ENCODE results near the gene CMTM5.

The CMTM5 gene

DNA sequence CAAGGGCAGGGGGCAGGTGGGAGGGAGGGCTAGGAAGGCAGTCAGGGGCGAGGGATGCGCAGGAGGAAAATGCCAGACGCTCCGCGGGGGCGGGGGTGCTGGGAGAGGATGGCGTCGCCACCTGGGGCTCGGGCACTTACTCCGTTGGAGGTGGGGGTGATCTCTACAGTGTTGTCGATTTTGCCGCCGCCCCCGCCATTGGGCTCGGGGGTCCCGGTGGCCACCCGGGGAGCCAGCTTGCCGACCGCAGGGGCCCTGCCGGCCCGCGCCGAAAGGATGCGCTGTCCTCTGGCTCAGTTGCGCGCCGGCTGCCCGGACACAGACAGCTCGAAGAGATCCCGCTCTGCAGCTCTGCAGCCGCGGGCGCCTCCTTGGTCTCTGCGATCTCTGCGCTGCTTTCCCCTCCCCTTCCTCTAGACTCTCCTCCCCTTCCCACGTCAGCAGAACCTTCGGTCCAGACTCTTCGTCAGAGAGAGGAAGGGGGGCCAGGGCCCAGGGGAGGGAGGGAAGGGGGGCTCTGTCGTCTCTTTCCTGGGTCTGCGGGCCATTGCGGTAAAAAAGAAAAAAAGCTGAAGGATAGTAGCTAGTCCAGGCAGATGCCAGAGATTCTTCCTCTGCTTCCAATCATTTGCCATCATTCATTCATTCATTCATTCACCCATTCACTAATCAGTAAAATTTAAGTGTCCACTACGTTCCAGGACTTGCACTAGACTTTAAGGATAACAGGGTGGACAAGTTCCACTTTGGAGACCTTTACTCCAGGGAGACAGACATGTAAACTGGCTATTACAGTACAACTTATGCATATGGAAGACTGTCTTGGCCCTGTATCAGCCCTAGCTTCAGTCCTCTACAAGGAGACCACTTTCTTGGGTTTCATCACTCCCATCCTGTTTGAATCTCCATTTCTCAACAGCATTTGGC is 24.1 kb upstream of the CMTM5 start, which contains the start of gene SLC22A17:
Gene SLC22A17 (minus strand): TSS at position 382 of the 927 bp plus-strand sequence.
- peaks cover 15% of the 10 kb centered on the region for H3K36me3 ChIP-seq (ENCODE audit: insufficient read depth, low read length)
- H2AFZ ChIP-seq (ENCODE audit: low read depth, low read length): peak within 1 kb of the TSS; percentile 74
- H3K9me3 ChIP-seq (ENCODE audit: low read length): no peaks in the 10 kb centered on the region
- peak within 1 kb of the TSS; percentile 63 for H3K4me3 ChIP-seq (ENCODE audit: low read length)
- H3K27me3 ChIP-seq (ENCODE audit: insufficient read depth, low read length): no peaks in the 10 kb centered on the region
- peaks cover 7% of the 10 kb centered on the region for H3K4me1 ChIP-seq (ENCODE audit: insufficient read depth, low read length)

DNA sequence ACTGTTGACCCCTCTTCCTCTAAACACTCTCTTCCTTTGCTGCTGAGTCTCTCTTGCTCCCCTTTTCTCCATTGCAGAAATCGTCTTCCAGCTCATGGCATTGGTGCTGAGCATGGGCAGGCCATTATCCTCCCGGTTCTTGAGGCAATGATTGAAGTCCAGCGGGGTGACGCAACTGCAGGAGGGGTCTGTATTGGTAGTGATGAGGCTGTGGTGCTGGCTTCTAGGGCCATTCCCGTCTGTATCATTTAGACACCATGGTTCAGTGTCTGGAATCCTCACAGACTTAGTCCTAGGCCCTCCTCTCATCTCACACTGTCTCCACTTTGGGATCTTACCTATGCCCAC is 23.4 kb upstream of the CMTM5 start:
- H3K4me1 ChIP-seq (ENCODE audit: insufficient read depth, low read length): peaks cover 7% of the 10 kb centered on the region
- H3K27me3 ChIP-seq (ENCODE audit: insufficient read depth, low read length): no peaks in the 10 kb centered on the region
- peak overlapping the region; percentile 63 for H3K4me3 ChIP-seq (ENCODE audit: low read length)

DNA sequence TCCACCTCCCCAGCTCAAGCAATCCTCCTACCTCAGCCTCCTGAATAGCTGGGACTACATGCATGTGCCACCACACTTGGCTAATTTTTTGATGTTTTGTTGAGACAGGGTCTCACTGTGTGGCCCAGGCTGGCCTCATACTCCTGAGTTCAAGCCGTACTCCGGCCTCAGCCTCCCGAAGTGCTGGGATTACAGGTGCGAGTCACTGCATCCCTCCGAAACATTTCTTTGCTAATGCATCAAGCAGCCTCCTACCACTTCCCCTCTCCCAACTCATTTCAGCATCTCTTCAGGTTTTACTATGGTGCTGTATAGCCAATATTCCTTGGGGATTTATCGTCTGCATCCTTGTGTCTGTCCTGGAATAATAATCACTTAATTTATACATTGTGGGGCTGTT is 21.9 kb upstream of the CMTM5 start:
- Histone ChIP-seq H3K36me3 (ENCODE audit: insufficient read depth, low read length) (peaks cover 34% of the 10 kb centered on the region), H3K27me3 (ENCODE audit: insufficient read depth, low read length) (no peaks in the 10 kb centered on the region)

More for the DNA sequence above, 23.4 kb upstream of the CMTM5 start:
- Histone ChIP-seq H3K36me3 (ENCODE audit: insufficient read depth, low read length) (peaks cover 21% of the 10 kb centered on the region), H3K9me3 (ENCODE audit: low read length) (no peaks in the 10 kb centered on the region), H2AFZ (ENCODE audit: low read depth, low read length) (no peak overlapping the region)

DNA sequence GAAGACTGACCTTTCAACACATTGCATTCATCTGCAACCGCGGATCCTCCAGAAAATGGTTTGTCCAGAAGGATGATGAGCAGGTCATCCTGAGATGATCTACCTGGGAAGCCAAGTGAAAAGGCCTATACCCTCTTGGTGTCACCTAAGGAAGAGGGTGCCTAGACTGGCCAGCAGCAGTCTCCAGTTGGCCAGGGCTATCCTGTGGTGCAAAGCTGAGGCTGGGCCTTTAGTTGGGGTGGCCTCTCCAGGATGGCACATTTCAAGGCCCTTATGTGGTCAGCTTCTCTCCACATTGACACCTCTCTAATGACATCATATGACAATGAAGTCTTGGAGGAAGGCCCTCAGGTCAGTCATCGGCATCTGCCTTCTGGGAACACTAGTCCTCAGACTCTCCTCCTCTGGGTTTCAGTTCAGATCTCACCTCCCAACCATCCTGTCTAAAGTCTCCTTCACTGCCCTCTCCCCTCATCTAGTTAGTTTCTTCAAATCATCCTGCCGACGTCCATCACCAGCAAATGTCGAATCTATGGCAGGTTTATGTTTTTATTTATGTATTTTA is 20.9 kb upstream of the CMTM5 start:
- Histone ChIP-seq H3K36me3 (ENCODE audit: insufficient read depth, low read length) (peaks cover 43% of the 10 kb centered on the region), H3K4me1 (ENCODE audit: insufficient read depth, low read length) (peaks cover 7% of the 10 kb centered on the region), H3K9me3 (ENCODE audit: low read length) (no peaks in the 10 kb centered on the region), H3K27me3 (ENCODE audit: insufficient read depth, low read length) (no peaks in the 10 kb centered on the region), H3K4me3 (ENCODE audit: low read length) (no peak overlapping the region), H2AFZ (ENCODE audit: low read depth, low read length) (no peak overlapping the region)

More for the DNA sequence above, 21.9 kb upstream of the CMTM5 start:
- Histone ChIP-seq H2AFZ (ENCODE audit: low read depth, low read length) (no peak overlapping the region), H3K9me3 (ENCODE audit: low read length) (no peaks in the 10 kb centered on the region), H3K4me3 (ENCODE audit: low read length) (no peak overlapping the region), H3K4me1 (ENCODE audit: insufficient read depth, low read length) (peaks cover 7% of the 10 kb centered on the region)

DNA sequence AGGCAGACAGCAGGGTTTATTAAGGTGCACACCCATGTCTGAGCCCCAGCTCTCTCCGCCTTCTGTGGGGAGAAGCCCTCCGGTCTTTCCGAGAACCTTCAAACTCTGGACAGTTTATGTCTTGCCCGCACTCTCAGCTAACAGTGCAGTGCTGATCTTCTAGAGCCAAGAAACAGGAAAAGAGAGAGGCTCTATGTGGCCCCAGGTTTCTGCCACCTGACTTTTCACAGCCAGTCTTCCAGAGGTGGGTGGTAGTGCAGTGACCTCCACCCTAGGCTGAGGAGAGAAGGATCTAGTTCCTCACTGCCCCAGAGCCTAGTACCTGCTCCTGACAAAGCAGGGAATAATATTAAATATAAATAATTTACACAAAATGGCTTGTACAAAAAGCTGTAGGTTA is 20.2 kb upstream of the CMTM5 start:
- Histone ChIP-seq H3K9me3 (ENCODE audit: low read length) (no peaks in the 10 kb centered on the region), H3K27me3 (ENCODE audit: insufficient read depth, low read length) (no peaks in the 10 kb centered on the region), H3K36me3 (ENCODE audit: insufficient read depth, low read length) (peaks cover 50% of the 10 kb centered on the region), H2AFZ (ENCODE audit: low read depth, low read length) (no peak overlapping the region), H3K4me3 (ENCODE audit: low read length) (no peak overlapping the region), H3K4me1 (ENCODE audit: insufficient read depth, low read length) (peaks cover 7% of the 10 kb centered on the region)

DNA sequence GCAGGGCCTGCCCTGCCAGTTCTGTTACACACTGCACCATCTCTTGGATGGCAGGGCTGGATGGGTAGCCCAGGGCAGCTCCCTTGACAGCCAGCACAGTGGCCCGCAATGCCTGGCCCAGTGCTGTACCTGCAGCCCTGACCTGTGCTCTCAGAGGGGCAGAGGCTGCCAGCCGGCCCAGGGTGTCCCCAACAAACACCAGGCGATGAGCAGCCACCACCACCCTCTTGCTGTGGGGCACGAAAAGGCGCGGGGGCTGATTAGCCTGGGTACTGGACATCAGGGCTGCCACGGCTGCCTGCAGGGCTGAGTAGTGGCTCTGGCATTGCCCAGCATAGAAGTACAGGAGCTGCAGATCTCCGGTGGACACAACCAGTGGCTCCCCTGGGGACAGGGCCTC is 19.6 kb upstream of the CMTM5 start:
- Histone ChIP-seq H2AFZ (ENCODE audit: low read depth, low read length) (no peak overlapping the region), H3K27me3 (ENCODE audit: insufficient read depth, low read length) (no peaks in the 10 kb centered on the region), H3K36me3 (ENCODE audit: insufficient read depth, low read length) (peaks cover 54% of the 10 kb centered on the region), H3K9me3 (ENCODE audit: low read length) (no peaks in the 10 kb centered on the region), H3K4me1 (ENCODE audit: insufficient read depth, low read length) (peaks cover 7% of the 10 kb centered on the region), H3K4me3 (ENCODE audit: low read length) (no peak overlapping the region)

DNA sequence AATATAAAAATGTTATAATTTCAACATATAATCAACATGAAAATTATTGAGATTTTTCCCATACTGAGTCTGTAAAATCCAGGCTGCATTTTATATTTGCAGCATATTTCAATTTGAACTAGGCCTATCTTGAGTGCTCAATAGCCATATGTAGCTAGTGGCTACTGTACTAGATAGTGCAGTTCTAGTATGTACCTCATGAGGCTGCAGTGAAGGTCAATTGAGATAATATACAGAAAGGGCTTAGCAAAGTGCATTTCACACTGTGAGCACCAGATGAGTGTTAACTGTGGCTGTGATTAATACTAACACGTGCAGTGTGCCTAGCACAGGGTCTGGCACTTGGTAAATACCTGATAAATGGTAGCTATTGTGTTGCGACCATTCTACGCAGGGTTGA is 18.8 kb upstream of the CMTM5 start:
- no peaks in the 10 kb centered on the region for H3K27me3 ChIP-seq (ENCODE audit: insufficient read depth, low read length)
- H3K4me1 ChIP-seq (ENCODE audit: insufficient read depth, low read length): peaks cover 8% of the 10 kb centered on the region
- no peak overlapping the region for H2AFZ ChIP-seq (ENCODE audit: low read depth, low read length)
- H3K36me3 ChIP-seq (ENCODE audit: insufficient read depth, low read length): peaks cover 55% of the 10 kb centered on the region
- no peak overlapping the region for H3K4me3 ChIP-seq (ENCODE audit: low read length)
- no peaks in the 10 kb centered on the region for H3K9me3 ChIP-seq (ENCODE audit: low read length)

DNA sequence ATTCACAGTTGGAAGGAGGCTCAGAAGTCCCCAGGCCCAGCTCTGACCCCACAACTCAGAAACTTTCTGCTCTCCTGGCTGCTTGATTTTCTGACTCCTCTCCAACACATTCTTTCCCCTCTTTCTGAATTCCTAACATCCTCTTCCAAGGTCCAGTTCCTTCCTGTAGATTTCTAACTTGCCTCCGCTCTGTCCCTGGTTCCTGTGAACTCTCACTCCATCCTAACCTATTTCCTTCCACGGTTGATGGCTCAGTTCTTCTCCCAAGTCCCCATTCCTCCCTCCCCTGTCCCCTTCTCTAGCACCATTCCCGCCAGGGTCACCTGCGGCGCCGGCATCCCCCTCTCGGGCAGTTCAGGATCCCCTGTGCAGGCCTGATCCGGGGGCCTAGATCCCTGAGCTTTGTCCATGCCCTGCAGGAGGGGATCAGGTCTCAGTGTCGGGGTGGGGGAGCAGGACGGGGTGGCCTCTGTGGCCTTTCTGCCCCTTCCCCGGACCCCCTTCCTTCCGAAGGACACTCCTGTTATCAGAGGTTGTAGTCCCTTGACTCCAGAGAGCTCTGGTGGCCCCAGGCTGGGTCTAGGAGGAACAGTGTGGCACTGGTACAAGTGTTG is 18.2 kb upstream of the CMTM5 start:
- no peaks in the 10 kb centered on the region for H3K27me3 ChIP-seq (ENCODE audit: insufficient read depth, low read length)
- no peaks in the 10 kb centered on the region for H3K9me3 ChIP-seq (ENCODE audit: low read length)
- H2AFZ ChIP-seq (ENCODE audit: low read depth, low read length): no peak overlapping the region
- peaks cover 59% of the 10 kb centered on the region for H3K36me3 ChIP-seq (ENCODE audit: insufficient read depth, low read length)
- H3K4me1 ChIP-seq (ENCODE audit: insufficient read depth, low read length): peaks cover 14% of the 10 kb centered on the region
- H3K4me3 ChIP-seq (ENCODE audit: low read length): no peak overlapping the region

DNA sequence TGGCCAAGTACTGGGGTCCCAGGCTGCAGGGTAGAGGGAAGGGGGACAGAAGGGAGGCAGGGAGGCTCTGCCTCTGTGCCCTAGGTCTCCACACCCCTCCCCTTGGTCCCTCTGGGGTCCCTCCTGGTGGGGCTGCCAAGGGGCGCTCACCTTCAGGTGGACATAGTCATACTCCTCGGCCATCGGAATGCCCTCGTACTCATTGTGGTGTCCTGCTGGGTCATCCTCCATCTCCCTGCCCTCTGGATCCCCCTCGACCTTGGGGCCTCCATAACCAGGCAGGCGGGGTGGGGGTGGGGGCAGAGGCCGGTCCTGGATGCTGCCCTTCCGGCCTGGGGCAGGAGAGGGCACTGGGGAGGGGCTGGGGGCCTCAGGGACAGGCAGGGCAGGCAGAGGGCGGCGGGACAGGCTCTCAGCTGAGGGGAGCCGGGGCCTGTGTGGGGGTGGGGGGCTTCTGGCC is 17.6 kb upstream of the CMTM5 start:
- Histone ChIP-seq H3K36me3 (ENCODE audit: insufficient read depth, low read length) (peaks cover 59% of the 10 kb centered on the region), H2AFZ (ENCODE audit: low read depth, low read length) (no peak overlapping the region), H3K4me1 (ENCODE audit: insufficient read depth, low read length) (peaks cover 19% of the 10 kb centered on the region), H3K27me3 (ENCODE audit: insufficient read depth, low read length) (no peaks in the 10 kb centered on the region), H3K4me3 (ENCODE audit: low read length) (no peak overlapping the region), H3K9me3 (ENCODE audit: low read length) (no peaks in the 10 kb centered on the region)

DNA sequence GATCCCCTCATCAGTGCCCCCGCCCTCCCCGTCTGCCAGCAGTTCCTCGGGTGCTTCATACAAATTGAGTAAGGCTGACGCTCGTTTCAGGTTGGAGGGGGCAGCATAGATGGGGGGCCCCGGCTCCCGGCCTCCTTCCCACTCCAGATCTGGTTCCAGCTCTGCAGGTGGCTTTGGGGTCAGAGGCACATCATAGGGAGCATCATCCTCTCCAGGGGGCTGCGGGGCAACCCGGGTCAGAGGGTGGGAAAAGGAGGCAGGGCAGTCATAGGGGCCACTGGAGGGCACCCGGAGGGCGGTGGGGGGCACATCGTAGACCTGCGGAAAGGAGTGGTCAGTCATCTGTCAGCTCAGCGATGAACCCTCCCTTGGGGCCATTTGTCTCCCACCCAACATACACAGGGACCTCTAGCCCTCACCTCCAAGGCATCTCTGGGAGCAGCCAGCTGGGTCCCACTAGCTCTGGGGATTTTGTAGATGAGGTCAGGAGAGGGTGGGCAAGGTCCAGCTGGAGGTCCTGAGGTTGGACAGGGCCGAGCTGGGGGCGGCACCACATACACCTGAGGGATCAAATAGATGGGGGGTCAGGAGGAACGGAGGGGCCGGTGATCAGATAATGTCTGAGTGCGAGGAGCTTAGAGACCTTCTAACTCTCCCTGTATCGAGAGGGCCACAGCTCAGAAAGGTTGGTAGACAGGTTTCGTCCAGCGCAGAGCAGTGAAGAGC is 17.0 kb upstream of the CMTM5 start:
- H3K36me3 ChIP-seq (ENCODE audit: insufficient read depth, low read length): peaks cover 59% of the 10 kb centered on the region
- H3K9me3 ChIP-seq (ENCODE audit: low read length): no peaks in the 10 kb centered on the region
- peaks cover 21% of the 10 kb centered on the region for H3K4me1 ChIP-seq (ENCODE audit: insufficient read depth, low read length)
- no peak overlapping the region for H3K4me3 ChIP-seq (ENCODE audit: low read length)
- H2AFZ ChIP-seq (ENCODE audit: low read depth, low read length): no peak overlapping the region
- no peaks in the 10 kb centered on the region for H3K27me3 ChIP-seq (ENCODE audit: insufficient read depth, low read length)

DNA sequence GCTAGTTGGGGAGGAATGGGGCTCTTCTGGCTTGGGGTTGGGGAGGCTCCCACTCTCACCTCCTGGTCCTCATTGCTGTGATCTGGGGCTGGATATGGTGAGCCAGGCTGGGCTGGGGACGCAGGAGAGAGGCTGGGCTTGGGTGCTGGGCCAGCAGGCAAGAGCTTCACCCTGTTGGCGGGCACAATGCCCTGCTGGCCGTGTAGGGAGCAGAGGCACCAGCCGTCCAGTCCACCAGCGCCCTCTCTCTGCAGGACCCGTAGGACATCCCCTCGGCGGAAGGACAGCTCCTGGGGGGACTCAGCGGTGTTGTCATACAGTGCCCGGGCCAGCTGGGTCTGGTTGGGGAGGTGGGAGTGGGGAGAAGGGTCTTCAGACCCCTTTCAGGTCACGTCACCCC is 16.4 kb upstream of the CMTM5 start:
- H2AFZ ChIP-seq (ENCODE audit: low read depth, low read length): no peak overlapping the region
- peaks cover 59% of the 10 kb centered on the region for H3K36me3 ChIP-seq (ENCODE audit: insufficient read depth, low read length)
- H3K27me3 ChIP-seq (ENCODE audit: insufficient read depth, low read length): no peaks in the 10 kb centered on the region
- H3K4me3 ChIP-seq (ENCODE audit: low read length): no peak overlapping the region
- H3K4me1 ChIP-seq (ENCODE audit: insufficient read depth, low read length): peaks cover 21% of the 10 kb centered on the region
- no peaks in the 10 kb centered on the region for H3K9me3 ChIP-seq (ENCODE audit: low read length)

DNA sequence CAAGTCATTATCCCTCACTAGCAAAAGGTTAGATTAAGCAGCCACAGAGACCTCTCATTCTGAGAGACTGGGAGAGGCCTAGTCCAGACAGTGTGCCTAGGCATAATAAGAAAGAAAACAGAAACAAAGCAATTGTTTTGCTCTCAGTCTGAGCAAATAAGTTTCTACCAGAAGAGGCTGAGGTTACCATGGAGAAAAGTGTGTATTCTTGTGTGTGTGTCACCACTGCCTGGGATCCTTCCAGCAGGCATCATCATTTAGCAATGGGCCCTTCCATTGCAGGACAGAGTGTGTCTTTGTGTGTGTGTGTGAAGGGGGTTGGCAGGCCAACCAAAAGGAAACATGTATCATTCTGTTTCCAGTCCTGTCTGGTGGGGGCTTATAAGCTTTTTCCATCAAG is 15.5 kb upstream of the CMTM5 start:
- Histone ChIP-seq H3K27me3 (ENCODE audit: insufficient read depth, low read length) (no peaks in the 10 kb centered on the region), H3K4me1 (ENCODE audit: insufficient read depth, low read length) (peaks cover 21% of the 10 kb centered on the region), H2AFZ (ENCODE audit: low read depth, low read length) (no peak overlapping the region), H3K36me3 (ENCODE audit: insufficient read depth, low read length) (peaks cover 59% of the 10 kb centered on the region), H3K4me3 (ENCODE audit: low read length) (no peak overlapping the region), H3K9me3 (ENCODE audit: low read length) (no peaks in the 10 kb centered on the region)

DNA sequence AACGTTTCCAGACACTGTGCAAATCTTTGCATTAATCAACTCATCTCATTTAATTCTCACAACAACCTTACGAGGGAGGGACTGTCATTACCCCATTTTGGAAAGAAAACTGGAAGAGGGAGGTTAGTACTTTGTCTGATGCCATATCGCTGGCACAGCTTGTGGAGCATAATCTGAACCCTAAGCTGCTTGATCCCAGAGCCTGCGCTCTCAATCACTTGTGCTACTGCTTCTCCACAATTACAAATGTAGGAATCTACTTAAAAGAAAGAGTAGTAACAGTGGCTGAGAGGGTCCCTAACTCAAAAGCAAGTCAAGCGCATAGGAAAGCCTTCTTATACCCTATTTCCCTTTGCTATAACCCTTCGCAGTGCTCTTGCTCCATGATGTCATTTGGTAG is 15.1 kb upstream of the CMTM5 start:
- H3K27me3 ChIP-seq (ENCODE audit: insufficient read depth, low read length): no peaks in the 10 kb centered on the region
- H3K4me1 ChIP-seq (ENCODE audit: insufficient read depth, low read length): peaks cover 23% of the 10 kb centered on the region
- H3K36me3 ChIP-seq (ENCODE audit: insufficient read depth, low read length): peaks cover 54% of the 10 kb centered on the region
- no peak overlapping the region for H3K4me3 ChIP-seq (ENCODE audit: low read length)
- H3K9me3 ChIP-seq (ENCODE audit: low read length): no peaks in the 10 kb centered on the region
- H2AFZ ChIP-seq (ENCODE audit: low read depth, low read length): no peak overlapping the region
